H9 (cell line): Measurements from ENCODE around the gene KIF18B. TPM values are rescaled to one million over a fixed set of nuclear protein-coding genes. Genes with fewer than 3 reads are reported as not detected.
A peak's percentile ranks its signal among the peaks of the same experiment; 100 is the strongest.

Source experiments
- DNase-seq: peaks from one replicate; pipeline ENCODE4 v3.0.0-alpha.2; 2017
- H2AFZ ChIP-seq: one replicate; pipeline ENCODE4 v1.6.1; 2013; ENCODE audit warnings: mild to moderate bottlenecking, low read length, control low read depth, moderate library complexity
- H2AK5ac ChIP-seq: 2 replicates; pipeline ENCODE4 v1.6.1; 2013; ENCODE audit warnings: low read length, control low read depth, mixed read lengths; ENCODE audit not compliant: insufficient read length
- H2BK120ac ChIP-seq: one replicate; pipeline ENCODE4 v1.6.1; 2013; ENCODE audit warnings: low read depth, mild to moderate bottlenecking, low read length, control low read depth, inconsistent platforms; ENCODE audit not compliant: poor library complexity, severe bottlenecking
- H2BK12ac ChIP-seq: 2 replicates; pipeline ENCODE4 v1.6.1; 2013; ENCODE audit warnings: low read length, control low read depth, mixed read lengths, low read depth; ENCODE audit not compliant: insufficient read length
- H2BK15ac ChIP-seq: 2 replicates; pipeline ENCODE4 v1.6.1; 2013; ENCODE audit warnings: low read depth, low read length, control low read depth
- H2BK20ac ChIP-seq: one replicate; pipeline ENCODE4 v1.6.1; 2013; ENCODE audit warnings: low read depth, mild to moderate bottlenecking, low read length, control low read depth, inconsistent platforms; ENCODE audit not compliant: poor library complexity, severe bottlenecking
- H2BK5ac ChIP-seq: 2 replicates; pipeline ENCODE4 v1.6.1; 2013; ENCODE audit warnings: low read length, control low read depth, mixed read lengths; ENCODE audit not compliant: insufficient read length
- H3K14ac ChIP-seq: 2 replicates; pipeline ENCODE4 v1.6.1; 2013; ENCODE audit warnings: low read length, control low read depth; ENCODE audit not compliant: insufficient read depth
- H3K18ac ChIP-seq: 2 replicates; pipeline ENCODE4 v1.6.1; 2013; ENCODE audit warnings: low read depth, mild to moderate bottlenecking, mixed read lengths, low read length, control low read depth; ENCODE audit not compliant: insufficient read length
- H3K23ac ChIP-seq: 2 replicates; pipeline ENCODE4 v1.6.1; 2013; ENCODE audit warnings: low read length, control low read depth, mixed read lengths, low read depth; ENCODE audit not compliant: insufficient read length
- H3K23me2 ChIP-seq: 2 replicates; pipeline ENCODE4 v1.6.1; 2013; ENCODE audit warnings: low read depth, mild to moderate bottlenecking, mixed read lengths, low read length, control low read depth; ENCODE audit not compliant: insufficient read length, poor library complexity, severe bottlenecking
- H3K27ac ChIP-seq: 2 replicates; pipeline ENCODE4 v1.5.1; 2013; ENCODE audit warnings: low read length, control low read depth, mixed read lengths, low read depth; ENCODE audit not compliant: insufficient read length
- H3K27me3 ChIP-seq: 2 replicates; pipeline ENCODE4 v1.6.1; 2013; ENCODE audit warnings: low read length, control low read depth, inconsistent platforms; ENCODE audit not compliant: insufficient read depth
- H3K4ac ChIP-seq: 2 replicates; pipeline ENCODE4 v1.6.1; 2013; ENCODE audit warnings: low read depth, mild to moderate bottlenecking, control low read depth, inconsistent platforms, low read length, moderate library complexity
- H3K4me1 ChIP-seq: 2 replicates; pipeline ENCODE4 v1.6.1; 2013; ENCODE audit warnings: low read length, control low read depth, inconsistent platforms; ENCODE audit not compliant: insufficient read depth
- H3K4me2 ChIP-seq: 2 replicates; pipeline ENCODE4 v1.6.1; 2013; ENCODE audit warnings: low read length, control low read depth, mixed read lengths; ENCODE audit not compliant: insufficient read length, insufficient read depth
- H3K56ac ChIP-seq: 2 replicates; pipeline ENCODE4 v1.6.1; 2013; ENCODE audit warnings: low read depth, mild to moderate bottlenecking, mixed read lengths, low read length, control low read depth; ENCODE audit not compliant: insufficient read length
- H3K79me1 ChIP-seq: 2 replicates; pipeline ENCODE4 v1.6.1; 2013; ENCODE audit warnings: low read depth, mild to moderate bottlenecking, moderate library complexity, low read length, control low read depth, inconsistent platforms; ENCODE audit not compliant: insufficient read depth, poor library complexity, severe bottlenecking
- H3K79me2 ChIP-seq: 2 replicates; pipeline ENCODE4 v1.6.1; 2013; ENCODE audit warnings: low read length, control low read depth, inconsistent platforms; ENCODE audit not compliant: insufficient read depth
- H3K9ac ChIP-seq: 2 replicates; pipeline ENCODE4 v1.6.1; 2013; ENCODE audit warnings: low read length, control low read depth, mixed read lengths; ENCODE audit not compliant: insufficient read length; ENCODE audit errors: extremely low read depth
- H3K9me3 ChIP-seq: one replicate; pipeline ENCODE4 v1.6.1; 2013; ENCODE audit warnings: low read depth, low read length, inconsistent platforms; ENCODE audit not compliant: control insufficient read depth
- H3T11ph ChIP-seq: one replicate; pipeline ENCODE4 v1.6.1; 2013; ENCODE audit warnings: mild to moderate bottlenecking, low read length, control low read depth, inconsistent platforms
- H4K20me1 ChIP-seq: one replicate; pipeline ENCODE4 v1.6.1; 2013; ENCODE audit not compliant: control insufficient read depth, insufficient read length, insufficient read depth
- H4K5ac ChIP-seq: 2 replicates; pipeline ENCODE4 v1.6.1; 2013; ENCODE audit warnings: low read depth, mild to moderate bottlenecking, mixed read lengths, low read length, control low read depth; ENCODE audit not compliant: insufficient read length
- H4K8ac ChIP-seq: replicated peaks from 2 replicates; pipeline ENCODE4 v1.6.1; 2013; ENCODE audit warnings: low read length, control low read depth, mixed read lengths, low read depth; ENCODE audit not compliant: insufficient read length
- H4K91ac ChIP-seq: 2 replicates; pipeline ENCODE4 v1.6.1; 2013; ENCODE audit warnings: low read depth, mild to moderate bottlenecking, moderate library complexity, mixed read lengths, low read length, control low read depth; ENCODE audit not compliant: insufficient read length
- H3K27ac Mint-ChIP-seq, 3 experiments: 2 replicates in 2 of 3; 3 replicates in 1 of 3; pipeline ENCODE4 v1.8.0; 2020 to 2021; ENCODE audit warnings: mixed read lengths in 3 of 3, mild to moderate bottlenecking in 1 of 3, moderate library complexity in 1 of 3
- H3K27me3 Mint-ChIP-seq: 2 replicates; pipeline ENCODE4 v1.8.0; 2021; ENCODE audit warnings: low read depth, mild to moderate bottlenecking, moderate library complexity, mixed read lengths
- H3K36me3 Mint-ChIP-seq, 3 experiments: 2 replicates in 2 of 3; 3 replicates in 1 of 3; pipeline ENCODE4 v1.8.0; 2020 to 2021; ENCODE audit warnings: low read depth in 3 of 3, mixed read lengths in 3 of 3; ENCODE audit not compliant: insufficient read depth in 1 of 3
- H3K4me1 Mint-ChIP-seq, 2 experiments: 2 replicates each; pipeline ENCODE4 v1.8.0; 2020; ENCODE audit warnings: mixed read lengths in 2 of 2
- H3K4me3 Mint-ChIP-seq, 2 experiments: 2 replicates in 1 of 2; 3 replicates in 1 of 2; pipeline ENCODE4 v1.8.0; 2020 to 2021; ENCODE audit warnings: mild to moderate bottlenecking in 2 of 2, mixed read lengths in 2 of 2, moderate library complexity in 1 of 2
- H3K9me3 Mint-ChIP-seq, 2 experiments: 2 replicates in 1 of 2; 3 replicates in 1 of 2; pipeline ENCODE4 v1.8.0; 2020; ENCODE audit warnings: mild to moderate bottlenecking in 2 of 2, mixed read lengths in 2 of 2, moderate library complexity in 1 of 2
- WGBS: extraction: QIAGEN DNeasy Blood & Tissue Kit; methylation state at CpG from one replicate; pipeline ENCODE4 v1.1.7; 2013; ENCODE audit warnings: missing lambda C conversion rate, low lambda C conversion rate, mixed read lengths; ENCODE audit not compliant: insufficient read length; ENCODE audit errors: extremely low coverage; 5-methylcytosine and 5-hydroxymethylcytosine counted together
- total RNA-seq: library from RNA; stranded (reverse); gene quantifications from 2 replicates; pipeline ENCODE4 v1.2.1, GENCODE V29; 2021
- TF ChIP-seq, protein P1 (sequence below): fragments of 200-600 bp; sonication (generic); conservative IDR thresholded peaks from 3 replicates; pipeline ENCODE4 v1.8.0; 2021; ENCODE audit warnings: antibody characterized with exemption, mild to moderate bottlenecking

Gene KIF18B
- total RNA-seq, 1 experiment from 2014 or later = 51.8 TPM

DNA sequence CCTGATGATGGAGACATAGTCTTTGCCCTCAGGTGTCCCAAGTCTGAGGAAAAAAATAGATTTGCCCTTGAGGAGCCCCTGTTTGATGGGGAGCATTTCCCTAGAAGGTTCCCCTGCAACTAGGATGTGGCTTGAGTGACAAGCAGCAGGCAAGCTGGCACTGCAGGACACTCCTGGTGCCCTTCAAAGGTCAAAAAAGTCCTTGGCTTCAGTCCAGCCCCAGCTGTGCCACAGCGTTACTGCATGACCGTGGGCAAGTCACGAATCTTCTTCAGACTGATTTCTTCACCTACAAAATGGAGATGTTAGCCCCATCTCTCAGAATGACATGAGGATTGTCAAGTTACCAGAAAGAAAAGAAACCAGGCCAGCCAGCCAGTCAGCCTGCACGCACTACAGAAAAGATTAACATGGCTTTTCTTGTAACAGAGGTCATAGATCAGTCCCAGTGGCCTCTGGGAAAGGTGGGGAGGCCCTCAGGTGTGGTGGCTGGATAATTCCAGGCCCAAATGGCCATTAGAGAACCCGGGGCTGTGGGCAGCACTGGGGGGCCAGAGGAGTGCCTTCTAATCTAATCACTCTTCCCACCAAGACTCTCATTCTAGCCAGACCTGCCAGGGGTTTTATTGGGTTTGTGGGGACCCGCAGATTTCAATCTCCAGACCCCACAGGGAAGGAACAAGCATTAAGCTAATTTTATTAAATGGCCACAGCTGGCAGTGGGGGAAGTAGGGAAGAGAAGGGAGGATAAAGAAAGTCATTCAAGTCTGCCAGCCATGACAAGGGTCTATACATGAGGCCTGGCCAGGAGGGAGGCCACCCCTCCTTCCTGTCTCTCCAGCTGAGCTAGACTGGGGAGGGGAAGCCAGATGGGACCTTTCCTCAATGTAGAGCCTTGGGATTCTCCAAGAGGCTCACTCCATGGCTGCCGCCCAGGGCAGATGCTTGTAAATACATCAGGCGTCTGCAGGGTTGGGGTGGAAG lies 9.7 kb upstream of the KIF18B start:
- Histone ChIP-seq H3K79me2 (no peaks in the 10 kb centered on the region), H3K4me2 (no peak overlapping the region), H4K91ac (no peak overlapping the region), H2BK120ac (no peak overlapping the region), H3K9ac (no peak overlapping the region), H3K18ac (no peak overlapping the region), H3K4ac (no peak overlapping the region), H2BK5ac (no peak overlapping the region), H2BK15ac (no peak overlapping the region), H4K8ac (no peak overlapping the region), H3K27ac (no peak overlapping the region), H2AFZ (no peak overlapping the region), H4K20me1 (no peaks in the 10 kb centered on the region), H3K56ac (no peak overlapping the region), H3K27me3 (no peaks in the 10 kb centered on the region), H3T11ph (no peak overlapping the region), H2BK12ac (no peak overlapping the region), H3K23ac (no peak overlapping the region), H2AK5ac (no peak overlapping the region), H4K5ac (no peak overlapping the region), H3K23me2 (no peaks in the 10 kb centered on the region), H2BK20ac (no peak overlapping the region), H3K79me1 (no peaks in the 10 kb centered on the region), H3K4me1 (no peaks in the 10 kb centered on the region; the same call in 1 of the 2 replicates), H3K9me3 (no peaks in the 10 kb centered on the region), H3K14ac (no peak overlapping the region)
- no peak overlapping the region for H3K4me3 Mint-ChIP-seq
- no CpG with 5 or more reads among the region's 8 CpGs for WGBS
- H3K27me3 Mint-ChIP-seq = peaks cover 8% of the 10 kb centered on the region; the same call in 1 of the 2 replicates
- no peaks in the 10 kb centered on the region for H3K36me3 Mint-ChIP-seq
- DNase-seq = no peak
- TF ChIP-seq, protein P1, sequence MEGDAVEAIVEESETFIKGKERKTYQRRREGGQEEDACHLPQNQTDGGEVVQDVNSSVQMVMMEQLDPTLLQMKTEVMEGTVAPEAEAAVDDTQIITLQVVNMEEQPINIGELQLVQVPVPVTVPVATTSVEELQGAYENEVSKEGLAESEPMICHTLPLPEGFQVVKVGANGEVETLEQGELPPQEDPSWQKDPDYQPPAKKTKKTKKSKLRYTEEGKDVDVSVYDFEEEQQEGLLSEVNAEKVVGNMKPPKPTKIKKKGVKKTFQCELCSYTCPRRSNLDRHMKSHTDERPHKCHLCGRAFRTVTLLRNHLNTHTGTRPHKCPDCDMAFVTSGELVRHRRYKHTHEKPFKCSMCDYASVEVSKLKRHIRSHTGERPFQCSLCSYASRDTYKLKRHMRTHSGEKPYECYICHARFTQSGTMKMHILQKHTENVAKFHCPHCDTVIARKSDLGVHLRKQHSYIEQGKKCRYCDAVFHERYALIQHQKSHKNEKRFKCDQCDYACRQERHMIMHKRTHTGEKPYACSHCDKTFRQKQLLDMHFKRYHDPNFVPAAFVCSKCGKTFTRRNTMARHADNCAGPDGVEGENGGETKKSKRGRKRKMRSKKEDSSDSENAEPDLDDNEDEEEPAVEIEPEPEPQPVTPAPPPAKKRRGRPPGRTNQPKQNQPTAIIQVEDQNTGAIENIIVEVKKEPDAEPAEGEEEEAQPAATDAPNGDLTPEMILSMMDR = no peak
- peak overlapping the region in 1 of 3 experiments; percentile 22; a peak in 1 of 7 replicates for H3K27ac Mint-ChIP-seq
- no peaks in the 10 kb centered on the region for H3K9me3 Mint-ChIP-seq
- peaks cover 5 to 15% of the 10 kb centered on the region in 2 experiments for H3K4me1 Mint-ChIP-seq
